Adrenal gland (tissue), 12 donors: Measurements from ENCODE around the gene MCM10. TPM values are rescaled to one million over a fixed set of nuclear protein-coding genes. Genes with fewer than 3 reads are reported as not detected.

Experiments used
- DNase-seq, 7 donors: peaks; one replicate each; pipeline ENCODE4 v3.0.0-alpha.2; 2019 to 2020
- H3K27ac ChIP-seq, 5 donors: fragments of 200-600 bp; sonication (generic) in 4 of 5; 1 replicate in 3 of 5; 2 replicates in 2 of 5; pipeline versions ENCODE4 v1.5.1 to v1.8.0; 2016 to 2020; ENCODE audit warnings: mild to moderate bottlenecking in 1 of 5
- H3K27me3 ChIP-seq: fragments of 200-600 bp; 2 replicates; pipeline ENCODE4 v1.8.0; 2021
- H3K36me3 ChIP-seq, 2 donors: fragments of 200-600 bp; replicated peaks in 1 of 2; 1 replicate in 1 of 2; 2 replicates in 1 of 2; pipeline versions ENCODE4 v1.5.1 to v1.8.0; 2018 to 2022
- H3K4me1 ChIP-seq, 2 donors: fragments of 200-600 bp; replicated peaks in 1 of 2; 1 replicate in 1 of 2; 2 replicates in 1 of 2; pipeline versions ENCODE4 v1.5.1 to v1.8.0; 2018 to 2021
- H3K4me3 ChIP-seq, 4 donors: fragments of 200-600 bp; sonication (generic) in 3 of 4; one replicate each; pipeline ENCODE4 v1.5.1; 2016 to 2018
- H3K9me3 ChIP-seq, 3 donors: fragments of 200-600 bp; sonication (generic) in 1 of 3; replicated peaks in 1 of 3; 1 replicate in 2 of 3; 2 replicates in 1 of 3; pipeline versions ENCODE4 v1.5.1 to v1.8.0; 2016 to 2021
- CTCF ChIP-seq, 6 experiments: fragments of 450-650 bp in 4 of 6; fragments of 200-600 bp in 2 of 6; sonication (generic) in 1 of 6; IDR thresholded peaks; 1 replicate in 5 of 6; 2 replicates in 1 of 6; pipeline versions ENCODE4 v1.5.1 to v1.8.0; 2016 to 2021; ENCODE audit warnings: antibody characterized with exemption in 6 of 6, mild to moderate bottlenecking in 2 of 6, moderate library complexity in 1 of 6
- POLR2A ChIP-seq, 2 donors: fragments of 450-650 bp; IDR thresholded peaks; one replicate each; pipeline ENCODE4 v1.6.1; 2017; ENCODE audit warnings: antibody characterized with exemption in 2 of 2, mild to moderate bottlenecking in 2 of 2, moderate library complexity in 1 of 2
- WGBS, 4 donors: extraction: QIAGEN DNeasy Blood & Tissue Kit in 2 of 4; methylation state at CpG; one replicate each; pipeline versions ENCODE4 v1.1.5 to v1.1.7; 2013 to 2017; 5-methylcytosine and 5-hydroxymethylcytosine counted together
- intact Hi-C, 2 donors: fragments of 100-400 bp; cut with DNase I; formaldehyde crosslinking; loops; one replicate each; pipeline versions ENCODE4 v1.14.1 to v1.15.0; 2022 to 2023
- polyA plus RNA-seq, 3 donors: library from polyadenylated mRNA; stranded (reverse); fragments of 200-250 nt in 2 of 3; fragments of 350-450 nt in 1 of 3; fragmentation: Illumina TruSeq in 1 of 3; extraction: RNeasy Lipid Tissue Mini Kit (QIAGEN cat#74804) in 1 of 3; gene quantifications; one replicate each; pipeline ENCODE4 v1.2.3, GENCODE V29; 2013 to 2014
- total RNA-seq, 9 donors: library from RNA; depleted of rRNA in 4 of 9; stranded (reverse); fragments of >200 nt in 4 of 9; fragments of 120-200 nt in 1 of 9; fragmentation: NEBNext Ultra II Directional in 1 of 9; extraction: Animal tissue kit (Norgen Biotek cat#: 25700) in 1 of 9; gene quantifications; one replicate each; pipeline versions ENCODE4 v1.1.0 to v1.2.4, GENCODE V29; 2013 to 2023
- donor health status: healthy with polysubstance abuse.
- donor health status: Bipolar disorder and iron deficiency.
- donor health status: DM: yes; HTN: yes; CAD: no.
- donor health status: DM: no; HTN: no; CAD: no.
- donor health status: DM: no; HTN: no; CAD: no.
- donor health status: DM: yes; HTN: yes; CAD: no.

The MCM10 gene
- total and polyA plus RNA-seq, 12 donors, result 0.08 to 6.6 (median 0.57) TPM

GRCh38 chr10:13223241-13223640 lies 61.9 kb downstream of the MCM10 start:
- Histone ChIP-seq H3K27ac (no peak overlapping the region), H3K4me1 (no peaks in the 10 kb centered on the region), H3K27me3 (no peaks in the 10 kb centered on the region), H3K4me3 (no peak overlapping the region), H3K9me3 (no peaks in the 10 kb centered on the region), H3K36me3 (no peaks in the 10 kb centered on the region)
- no peak for DNase-seq
- WGBS, 4 donors, result 86 to 96% (median 91%) methylated on average over 9 of the region's 9 CpGs
- intact Hi-C loops, result no loop called here
- TF ChIP-seq POLR2A (IDR thresholded peaks at IDR 0.05), result no peak
- no peak for TF ChIP-seq CTCF (IDR thresholded peaks at IDR 0.05)

GRCh38 chr10:13224210-13224995 lies 63.0 kb downstream of the MCM10 start:
- no peaks in the 10 kb centered on the region for H3K36me3 ChIP-seq
- intact Hi-C loops, result no loop called here

DNA sequence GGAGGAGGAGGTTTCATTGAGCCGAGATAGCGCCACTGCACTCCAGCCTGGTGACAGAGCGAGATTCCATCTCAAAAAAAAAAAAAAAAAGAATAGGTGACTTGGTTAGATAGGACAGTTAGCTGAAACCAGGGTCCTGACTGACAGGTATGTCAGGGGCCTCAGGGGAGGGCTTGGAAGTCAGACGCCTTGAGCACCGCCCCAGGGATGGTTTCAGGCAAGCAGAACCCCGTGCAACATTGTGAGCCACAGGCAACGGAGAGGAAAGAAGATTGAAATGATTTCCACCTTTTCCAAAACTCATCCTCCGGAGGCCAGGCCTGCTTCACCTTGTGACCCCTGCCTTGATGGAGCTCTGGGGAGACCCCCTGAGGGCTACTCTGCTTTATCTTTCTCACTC lies 64.2 kb downstream of the MCM10 start:
- DNase-seq, result no peak
- Histone ChIP-seq H3K9me3 (no peaks in the 10 kb centered on the region), H3K36me3 (no peaks in the 10 kb centered on the region), H3K4me1 (no peaks in the 10 kb centered on the region), H3K27me3 (no peaks in the 10 kb centered on the region), H3K4me3 (no peak overlapping the region), H3K27ac (no peak overlapping the region)
- WGBS, 4 donors, result 83 to 96% (median 92%) methylated on average over 8 of the region's 8 CpGs
- intact Hi-C loops, result no loop called here
- TF ChIP-seq POLR2A (IDR thresholded peaks at IDR 0.05), result no peak
- no peak for TF ChIP-seq CTCF (IDR thresholded peaks at IDR 0.05)

More at GRCh38 chr10:13224210-13224995, 63.0 kb downstream of the MCM10 start:
- Histone ChIP-seq H3K27me3 (no peaks in the 10 kb centered on the region), H3K4me3 (no peak overlapping the region), H3K4me1 (no peaks in the 10 kb centered on the region), H3K9me3 (no peaks in the 10 kb centered on the region), H3K27ac (no peak overlapping the region)
- no peak for TF ChIP-seq POLR2A (IDR thresholded peaks at IDR 0.05)
- no peak for TF ChIP-seq CTCF (IDR thresholded peaks at IDR 0.05)
- WGBS, 4 donors, result 79 to 95% (median 87%) methylated on average over 6 to 11 of the region's 11 CpGs
- DNase-seq, result no peak

DNA sequence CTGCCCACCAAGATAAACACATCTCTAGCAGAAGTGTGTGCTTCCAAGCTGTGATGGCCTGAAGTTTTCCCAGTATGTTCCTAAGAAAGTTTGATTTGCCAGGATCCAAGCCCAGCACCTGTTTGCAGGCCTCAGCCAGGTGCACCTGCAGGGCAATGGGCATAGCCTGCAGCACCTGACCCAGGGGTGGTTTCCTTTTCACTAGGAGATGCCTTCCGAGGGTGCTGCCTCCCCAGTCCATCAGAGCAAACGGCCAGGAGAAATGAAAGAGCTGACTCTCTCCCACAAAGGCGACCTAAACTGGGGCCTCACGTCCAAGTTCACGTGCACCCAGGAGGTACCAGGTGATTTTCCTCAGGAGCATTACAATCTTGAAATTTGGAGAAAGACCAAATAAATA lies 65.7 kb downstream of the MCM10 start:
- WGBS, 4 donors, result 89 to 96% (median 92%) methylated on average over 5 of the region's 5 CpGs
- intact Hi-C loops, result no loop called here
- H3K4me1 ChIP-seq, result no peaks in the 10 kb centered on the region

More for the DNA sequence above, 65.7 kb downstream of the MCM10 start:
- Histone ChIP-seq H3K36me3 (no peaks in the 10 kb centered on the region), H3K9me3 (no peaks in the 10 kb centered on the region), H3K27ac (no peak overlapping the region), H3K4me3 (no peak overlapping the region), H3K27me3 (no peaks in the 10 kb centered on the region)
- TF ChIP-seq CTCF (IDR thresholded peaks at IDR 0.05) (no peak), POLR2A (IDR thresholded peaks at IDR 0.05) (no peak)
- no peak for DNase-seq
